ENCODE measurements around the gene POLA1.

- TF ChIP-seq, protein P1, sequence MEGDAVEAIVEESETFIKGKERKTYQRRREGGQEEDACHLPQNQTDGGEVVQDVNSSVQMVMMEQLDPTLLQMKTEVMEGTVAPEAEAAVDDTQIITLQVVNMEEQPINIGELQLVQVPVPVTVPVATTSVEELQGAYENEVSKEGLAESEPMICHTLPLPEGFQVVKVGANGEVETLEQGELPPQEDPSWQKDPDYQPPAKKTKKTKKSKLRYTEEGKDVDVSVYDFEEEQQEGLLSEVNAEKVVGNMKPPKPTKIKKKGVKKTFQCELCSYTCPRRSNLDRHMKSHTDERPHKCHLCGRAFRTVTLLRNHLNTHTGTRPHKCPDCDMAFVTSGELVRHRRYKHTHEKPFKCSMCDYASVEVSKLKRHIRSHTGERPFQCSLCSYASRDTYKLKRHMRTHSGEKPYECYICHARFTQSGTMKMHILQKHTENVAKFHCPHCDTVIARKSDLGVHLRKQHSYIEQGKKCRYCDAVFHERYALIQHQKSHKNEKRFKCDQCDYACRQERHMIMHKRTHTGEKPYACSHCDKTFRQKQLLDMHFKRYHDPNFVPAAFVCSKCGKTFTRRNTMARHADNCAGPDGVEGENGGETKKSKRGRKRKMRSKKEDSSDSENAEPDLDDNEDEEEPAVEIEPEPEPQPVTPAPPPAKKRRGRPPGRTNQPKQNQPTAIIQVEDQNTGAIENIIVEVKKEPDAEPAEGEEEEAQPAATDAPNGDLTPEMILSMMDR (IDR thresholded peaks at IDR 0.05) = no peak
- no peak for TF ChIP-seq POLR2A (IDR thresholded peaks at IDR 0.05)
Observed at GRCh38 chrX:24782011-24782410, 88.3 kb downstream of the POLA1 start.

Data from heart left ventricle (tissue), 13 donors.